Adipose tissue (tissue), 3 donors: ENCODE measurements around the gene IFIT3. TPM values are rescaled to one million over a fixed set of nuclear protein-coding genes. Genes with fewer than 3 reads are reported as not detected.
"Not testable (repeated sequence)": the region's sequence is repeated elsewhere in the genome, so short reads cannot be mapped to it uniquely, and the experiment has no call there.

Experiments used
- H3K27ac ChIP-seq: one replicate; pipeline ENCODE4 v1.5.1; 2013; ENCODE audit warnings: low read depth, low read length
- WGBS, 3 donors: extraction: QIAGEN DNeasy Blood & Tissue Kit; methylation state at CpG; one replicate each; pipeline ENCODE4 v1.1.7; 2013; 5-methylcytosine and 5-hydroxymethylcytosine counted together
- polyA plus RNA-seq, 3 donors: library from polyadenylated mRNA; stranded (reverse); fragments of 200-250 nt; gene quantifications; one replicate each; pipeline ENCODE4 v1.2.3, GENCODE V29; 2013
- donor health status: healthy with polysubstance abuse.
- donor health status: Bipolar disorder and iron deficiency.
- donor health status: healthy.

The IFIT3 gene
- polyA plus RNA-seq, 3 donors = 5.2 to 18.0 (median 9.5) TPM

GRCh38 chr10:89329151-89329550 lies 1.4 kb downstream of the IFIT3 start:
- WGBS, 3 donors = 85 to 95% (median 91%) methylated on average over 2 of the region's 2 CpGs
- H3K27ac ChIP-seq = no peak overlapping the region

- WGBS, 3 donors = 59 to 75% (median 67%) methylated on average over 2 to 3 of the region's 3 CpGs
- H3K27ac ChIP-seq = not testable (repeated sequence)
Measured at GRCh38 chr10:89330014-89330413, 2.2 kb downstream of the IFIT3 start.

- no peak overlapping the region for H3K27ac ChIP-seq
Measured at GRCh38 chr10:89330537-89331212, 2.9 kb downstream of the IFIT3 start.

GRCh38 chr10:89331487-89332122 lies 3.8 kb downstream of the IFIT3 start:
- H3K27ac ChIP-seq = not testable (repeated sequence)
- 71 to 88% (median 80%) methylated on average over 14 of the region's 14 CpGs for WGBS, 3 donors

GRCh38 chr10:89332123-89332633 lies 4.4 kb downstream of the IFIT3 start:
- WGBS, 3 donors = 3 to 11% (median 4%) methylated on average over 5 of the region's 5 CpGs

GRCh38 chr10:89335226-89335625 lies 7.4 kb downstream of the IFIT3 start:
- WGBS, 3 donors = 91 to 98% (median 95%) methylated on average over 3 of the region's 3 CpGs

More at GRCh38 chr10:89332123-89332633, 4.4 kb downstream of the IFIT3 start:
- no peak overlapping the region for H3K27ac ChIP-seq

GRCh38 chr10:89336241-89336640 lies 8.4 kb downstream of the IFIT3 start:
- WGBS, 3 donors = 79 to 90% (median 85%) methylated on average over 3 of the region's 3 CpGs

More at GRCh38 chr10:89335226-89335625, 7.4 kb downstream of the IFIT3 start:
- H3K27ac ChIP-seq = no peak overlapping the region

GRCh38 chr10:89337484-89337883 lies 9.7 kb downstream of the IFIT3 start:
- H3K27ac ChIP-seq = no peak overlapping the region
- 81 to 91% (median 84%) methylated on average over 6 of the region's 6 CpGs for WGBS, 3 donors

More at GRCh38 chr10:89336241-89336640, 8.4 kb downstream of the IFIT3 start:
- no peak overlapping the region for H3K27ac ChIP-seq

- no peak overlapping the region for H3K27ac ChIP-seq
- 95 to 97% (median 95%) methylated on average over 3 of the region's 3 CpGs for WGBS, 3 donors
Measured at GRCh38 chr10:89338713-89339112, 10.9 kb downstream of the IFIT3 start.

- WGBS, 3 donors = 88 to 99% (median 90%) methylated on average over 4 of the region's 4 CpGs
- no peak overlapping the region for H3K27ac ChIP-seq
Measured at GRCh38 chr10:89339875-89340274, 12.1 kb downstream of the IFIT3 start.

GRCh38 chr10:89341649-89342048 lies 13.9 kb downstream of the IFIT3 start:
- WGBS, 3 donors = 93 to 95% (median 94%) methylated on average over 3 of the region's 3 CpGs
- no peak overlapping the region for H3K27ac ChIP-seq

GRCh38 chr10:89342206-89342958 lies 14.6 kb downstream of the IFIT3 start:
- WGBS, 3 donors = 60 to 70% (median 66%) methylated on average over 3 of the region's 3 CpGs
- H3K27ac ChIP-seq = no peak overlapping the region

- H3K27ac ChIP-seq = no peak overlapping the region
- 87 to 91% (median 91%) methylated on average over 5 of the region's 5 CpGs for WGBS, 3 donors
Measured at GRCh38 chr10:89343089-89343767, 15.4 kb downstream of the IFIT3 start.

GRCh38 chr10:89344156-89344555 lies 16.4 kb downstream of the IFIT3 start:
- no peak overlapping the region for H3K27ac ChIP-seq
- 54 to 65% (median 65%) methylated on average over 2 of the region's 2 CpGs for WGBS, 3 donors

GRCh38 chr10:89345367-89346000 lies 17.7 kb downstream of the IFIT3 start:
- no peak overlapping the region for H3K27ac ChIP-seq
- WGBS, 3 donors = 90 to 96% (median 93%) methylated on average over 4 of the region's 4 CpGs

- no peak overlapping the region for H3K27ac ChIP-seq
- 44 to 74% (median 49%) methylated on average over 4 of the region's 4 CpGs for WGBS, 3 donors
Measured at GRCh38 chr10:89346405-89347254, 18.8 kb downstream of the IFIT3 start.

GRCh38 chr10:89347701-89348457 lies 20.1 kb downstream of the IFIT3 start:
- peak overlapping the region; percentile 58 for H3K27ac ChIP-seq
- WGBS, 3 donors = 56 to 80% (median 61%) methylated on average over 7 of the region's 7 CpGs
